GM12872 (cell line): ENCODE measurements around the gene NPPA.

Source experiments
- CTCF ChIP-seq: IDR thresholded peaks from 3 replicates; pipeline ENCODE4 v1.5.1; 2011; ENCODE audit warnings: low read depth, mild to moderate bottlenecking, low read length, moderate library complexity; ENCODE audit not compliant: insufficient read depth

Gene NPPA

DNA sequence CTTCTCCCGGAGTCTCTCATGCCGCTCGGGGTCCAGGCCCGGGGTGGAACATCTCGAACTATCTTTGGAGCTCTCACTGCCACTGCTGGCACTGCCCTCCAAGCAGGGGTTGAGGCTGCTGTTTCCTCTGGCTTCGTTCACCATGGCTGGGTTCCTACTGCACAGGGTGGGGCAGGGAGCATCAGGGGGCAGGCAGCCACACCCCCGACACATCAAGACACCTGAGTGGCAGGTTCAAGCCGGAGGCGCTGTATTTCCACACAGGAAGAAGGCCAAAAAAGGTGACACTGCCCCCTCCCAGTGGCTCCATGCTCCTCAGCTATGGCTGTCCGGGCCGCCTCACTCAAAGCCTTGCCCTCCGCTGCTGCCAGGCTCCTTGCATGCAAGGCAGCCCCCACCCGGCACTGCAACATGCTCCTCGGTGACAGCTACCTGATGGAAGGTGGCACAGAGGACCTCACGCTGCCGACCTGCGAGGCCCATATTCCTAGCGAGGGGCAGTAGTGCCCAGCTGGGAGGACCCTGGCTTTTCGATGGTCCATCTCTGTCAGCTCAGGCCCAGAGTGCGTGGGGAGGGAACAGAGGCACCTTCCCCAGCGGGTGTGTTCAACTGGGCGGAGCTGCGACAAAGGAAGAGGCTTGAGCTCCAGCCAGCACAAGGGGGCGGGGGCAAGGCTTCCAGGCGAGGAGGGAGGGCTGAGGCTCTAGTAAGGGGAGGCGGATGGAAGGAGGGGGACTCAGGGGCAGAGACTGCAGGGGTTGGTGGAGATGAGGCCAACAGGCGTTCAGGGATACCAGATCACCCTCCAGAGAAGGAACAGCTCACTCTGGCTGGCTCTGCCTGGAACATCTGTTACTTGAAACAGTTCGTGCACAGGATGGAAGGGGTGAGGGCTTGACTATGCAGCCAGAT lies 44.4 kb downstream of the NPPA start:
- 0 out of 3 replicates have a peak, but pooled peaks have one; percentile 4 for TF ChIP-seq CTCF

DNA sequence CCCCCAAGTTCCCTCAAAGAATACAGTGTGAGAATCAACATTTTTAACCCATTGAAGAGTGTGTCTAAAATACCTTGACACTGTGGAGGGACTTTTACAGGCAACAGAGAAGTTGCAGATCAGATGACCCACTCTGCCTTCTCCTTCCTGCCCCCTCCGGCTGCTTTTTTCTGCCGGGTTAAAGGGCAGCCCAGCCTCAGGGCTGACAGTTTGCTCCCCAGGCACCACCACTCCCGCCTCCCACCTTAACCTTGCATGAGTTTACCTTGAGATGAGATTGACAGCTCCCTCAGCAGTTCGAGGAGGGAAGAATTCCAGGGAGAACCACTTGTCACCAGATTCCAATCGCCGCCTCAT lies 45.0 kb downstream of the NPPA start:
- no peak for TF ChIP-seq CTCF

DNA sequence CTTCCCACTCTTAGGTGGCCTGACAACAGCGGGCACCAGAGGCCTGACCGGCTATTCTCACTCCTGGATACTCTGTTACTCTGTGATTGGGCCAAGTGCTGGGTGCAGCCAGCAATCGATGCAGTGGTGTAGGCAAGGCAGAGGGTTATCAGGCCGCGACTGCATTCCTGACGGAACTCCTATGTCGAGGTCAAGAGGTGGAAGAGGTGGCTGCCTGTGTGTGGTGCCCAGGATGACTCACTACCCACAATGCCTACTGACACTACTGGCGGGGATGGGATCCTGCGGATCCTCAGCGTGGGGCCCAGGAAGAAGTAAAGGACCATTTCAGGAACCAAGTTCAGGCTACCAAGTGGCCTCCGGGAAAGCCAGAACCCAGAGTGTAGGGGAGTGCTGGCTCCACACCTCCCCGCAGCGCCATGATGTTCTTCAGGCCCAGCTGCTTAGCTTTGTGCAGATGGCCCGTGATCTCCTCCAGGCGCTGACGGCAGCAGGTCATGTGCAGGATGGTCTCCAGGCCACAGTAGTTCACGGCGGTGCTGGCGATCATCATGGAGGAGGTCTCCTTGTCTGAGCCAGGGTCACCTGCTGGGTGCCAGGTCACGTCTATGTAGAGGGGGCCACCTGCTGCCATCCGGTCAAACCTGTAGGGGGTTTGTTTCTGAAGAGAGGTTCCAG lies 46.7 kb downstream of the NPPA start:
- TF ChIP-seq CTCF, result no peak

DNA sequence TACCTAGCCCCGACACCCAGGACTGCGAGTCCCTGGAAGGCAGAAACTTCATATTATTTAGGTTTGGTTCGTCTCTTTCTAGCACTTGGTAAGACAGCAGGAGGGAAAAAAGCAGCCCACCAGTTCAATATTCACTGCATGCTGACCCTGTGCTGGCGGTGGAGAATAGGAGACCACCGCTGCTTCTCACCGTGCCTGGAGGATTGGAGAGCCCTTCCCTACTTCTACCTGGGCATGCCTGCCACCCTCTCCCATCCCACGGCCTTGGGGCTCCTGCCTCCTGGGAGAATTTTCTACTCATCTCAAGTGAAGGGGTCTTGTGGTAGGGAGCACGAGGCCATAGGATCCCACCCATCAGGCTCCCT lies 47.2 kb downstream of the NPPA start:
- no peak for TF ChIP-seq CTCF

DNA sequence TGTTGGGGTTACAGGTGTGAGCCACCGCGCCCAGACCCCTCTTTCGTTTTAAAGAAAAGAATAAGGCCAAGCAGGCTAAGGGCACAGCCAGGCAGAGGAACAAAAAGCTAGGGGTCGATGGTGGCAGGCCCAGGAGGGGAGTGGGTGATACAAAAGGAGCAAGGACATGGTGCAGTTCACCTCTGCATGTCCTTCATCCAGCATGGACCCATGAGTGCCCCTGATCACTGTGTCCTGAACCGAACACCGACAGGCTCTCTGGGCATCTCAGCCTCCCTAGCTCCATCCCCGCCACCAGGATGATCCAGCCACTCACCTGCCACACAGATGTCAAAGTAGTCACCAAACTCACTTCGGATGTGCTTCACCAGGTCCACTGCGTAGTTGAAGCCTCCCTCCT lies 47.7 kb downstream of the NPPA start:
- TF ChIP-seq CTCF, result no peak

DNA sequence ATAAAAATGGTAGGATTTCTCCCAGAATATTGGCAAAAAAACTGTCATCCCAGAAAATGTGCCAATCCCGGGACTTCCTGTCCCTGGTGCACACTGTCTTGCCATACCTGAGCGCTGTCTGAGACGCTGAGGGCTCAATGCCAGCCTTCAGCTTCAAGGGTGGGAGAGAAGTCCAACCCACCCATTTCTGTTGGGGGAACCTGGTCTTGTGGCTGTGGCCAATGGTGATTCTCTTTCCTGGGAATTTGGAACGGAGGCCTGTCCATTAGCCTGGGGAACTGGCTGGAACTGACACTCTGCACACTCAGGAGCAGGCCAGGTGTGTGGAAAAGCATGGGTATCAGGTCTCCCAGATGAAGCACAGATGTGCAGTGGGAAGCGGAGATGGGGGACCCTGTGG lies 48.5 kb downstream of the NPPA start:
- TF ChIP-seq CTCF, result no peak

DNA sequence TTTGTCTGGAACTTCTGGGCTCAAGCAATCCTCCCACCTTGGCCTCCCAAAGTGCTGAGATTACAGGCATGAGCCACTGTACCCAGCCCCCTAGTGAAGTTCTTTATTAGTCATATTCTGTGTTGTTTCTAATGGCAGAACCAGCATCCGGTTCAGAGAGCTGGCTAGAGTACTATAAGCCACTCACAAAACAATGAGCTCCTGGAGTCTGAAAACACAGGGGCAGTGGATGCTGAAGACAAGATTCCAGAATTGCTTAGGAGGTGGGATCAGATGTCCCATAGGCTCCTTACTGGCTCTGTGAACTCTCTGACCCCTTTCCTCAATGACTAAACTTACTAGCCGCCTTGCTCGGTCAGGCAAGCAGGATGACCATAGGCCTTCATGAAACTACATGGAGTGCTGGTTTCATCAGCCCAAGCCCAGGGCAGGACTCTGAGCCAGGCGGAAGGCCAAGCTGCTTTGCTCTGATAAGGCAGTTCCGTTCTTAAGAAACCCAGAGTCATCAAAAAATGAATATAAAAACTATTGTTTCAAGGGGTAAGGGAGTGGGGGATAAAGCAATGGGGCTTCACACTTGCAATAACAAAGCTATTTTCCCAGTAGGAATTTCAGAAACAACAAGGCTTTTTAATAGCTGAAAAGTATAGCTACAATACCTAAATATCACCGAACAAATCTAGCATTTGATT lies 49.9 kb downstream of the NPPA start:
- TF ChIP-seq CTCF, result no peak
